Body of pancreas (tissue), 4 donors: ENCODE data around the gene FBRS.

Experiments
- POLR2A ChIP-seq, 3 donors: fragments of 450-650 bp; IDR thresholded peaks; one replicate each; pipeline ENCODE4 v1.6.1; 2016; ENCODE audit warnings: antibody characterized with exemption in 3 of 3, mild to moderate bottlenecking in 2 of 3
- TF ChIP-seq, protein P1 (sequence below), 7 experiments: fragments of 450-650 bp in 4 of 7; fragments of 200-600 bp in 3 of 7; sonication (generic) in 3 of 7; IDR thresholded peaks; one replicate each; pipeline ENCODE4 v1.5.1; 2016 to 2019; ENCODE audit warnings: antibody characterized with exemption in 7 of 7

DNA sequence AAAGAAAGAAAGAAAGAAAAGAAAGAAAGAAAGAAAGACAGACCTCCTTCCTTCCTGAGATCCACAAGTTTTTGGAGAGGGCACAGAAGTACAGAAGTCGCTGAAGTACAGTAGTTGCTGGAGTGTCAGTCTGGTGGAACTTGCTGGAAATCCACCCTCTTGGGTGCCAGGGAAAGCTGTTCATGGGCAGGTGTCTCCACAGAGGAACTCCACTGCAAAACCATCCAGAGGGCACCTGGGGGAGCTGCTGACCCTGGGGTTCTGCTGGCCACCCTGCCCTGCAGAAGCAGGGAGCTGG, 11.0 kb upstream of the FBRS start:
- TF ChIP-seq, protein P1, sequence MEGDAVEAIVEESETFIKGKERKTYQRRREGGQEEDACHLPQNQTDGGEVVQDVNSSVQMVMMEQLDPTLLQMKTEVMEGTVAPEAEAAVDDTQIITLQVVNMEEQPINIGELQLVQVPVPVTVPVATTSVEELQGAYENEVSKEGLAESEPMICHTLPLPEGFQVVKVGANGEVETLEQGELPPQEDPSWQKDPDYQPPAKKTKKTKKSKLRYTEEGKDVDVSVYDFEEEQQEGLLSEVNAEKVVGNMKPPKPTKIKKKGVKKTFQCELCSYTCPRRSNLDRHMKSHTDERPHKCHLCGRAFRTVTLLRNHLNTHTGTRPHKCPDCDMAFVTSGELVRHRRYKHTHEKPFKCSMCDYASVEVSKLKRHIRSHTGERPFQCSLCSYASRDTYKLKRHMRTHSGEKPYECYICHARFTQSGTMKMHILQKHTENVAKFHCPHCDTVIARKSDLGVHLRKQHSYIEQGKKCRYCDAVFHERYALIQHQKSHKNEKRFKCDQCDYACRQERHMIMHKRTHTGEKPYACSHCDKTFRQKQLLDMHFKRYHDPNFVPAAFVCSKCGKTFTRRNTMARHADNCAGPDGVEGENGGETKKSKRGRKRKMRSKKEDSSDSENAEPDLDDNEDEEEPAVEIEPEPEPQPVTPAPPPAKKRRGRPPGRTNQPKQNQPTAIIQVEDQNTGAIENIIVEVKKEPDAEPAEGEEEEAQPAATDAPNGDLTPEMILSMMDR (IDR thresholded peaks at IDR 0.05): no peak
- TF ChIP-seq POLR2A (IDR thresholded peaks at IDR 0.05): no peak
